Left lobe of liver (tissue), 2 donors: ENCODE measurements around the gene PLSCR2. TPM values are rescaled to one million over a fixed set of nuclear protein-coding genes. Genes with fewer than 3 reads are reported as not detected.
"Not testable (repeated sequence)": the region's sequence is repeated elsewhere in the genome, so short reads cannot be mapped to it uniquely, and the experiment has no call there.

Experiments used
- ATAC-seq: fragments of 200-7000 bp; cut with Tn5 transposase; one replicate; pipeline ENCODE4 v1.9.1; 2020; ENCODE audit warnings: mild to moderate bottlenecking, moderate library complexity
- DNase-seq: peaks from one replicate; pipeline ENCODE4 v3.0.0-alpha.2; 2020; ENCODE audit warnings: low spot score
- total RNA-seq: library from RNA; stranded (reverse); gene quantifications from one replicate; pipeline ENCODE4 v1.2.1, GENCODE V29; 2021
- donor health status: DM: no; HTN: no; CAD: no; lungs with moderate emphysema.
- donor health status: DM: no; HTN: yes; CAD: no.

The PLSCR2 gene
- total RNA-seq, 1 donor from 2014 or later: not detected

DNA sequence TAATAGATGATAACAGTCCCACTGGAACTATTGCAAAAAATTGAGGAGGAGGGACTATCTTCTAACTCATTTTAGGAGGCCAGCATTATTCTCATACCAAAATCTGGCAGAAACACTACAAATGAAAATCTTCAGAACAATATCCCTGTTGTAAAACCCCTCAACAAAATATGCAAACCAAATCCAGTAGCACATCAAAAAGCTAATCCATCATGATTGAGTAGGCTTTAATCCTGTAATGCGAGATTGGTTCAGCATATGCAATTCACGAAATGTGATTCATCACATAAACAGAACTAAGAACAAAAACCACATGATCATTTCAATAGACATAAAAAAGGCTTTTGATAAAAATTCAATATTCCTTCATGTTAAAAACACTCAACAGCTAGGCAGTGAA is 23.9 kb upstream of the PLSCR2 start:
- DNase-seq (no peak), ATAC-seq (no peak)

DNA sequence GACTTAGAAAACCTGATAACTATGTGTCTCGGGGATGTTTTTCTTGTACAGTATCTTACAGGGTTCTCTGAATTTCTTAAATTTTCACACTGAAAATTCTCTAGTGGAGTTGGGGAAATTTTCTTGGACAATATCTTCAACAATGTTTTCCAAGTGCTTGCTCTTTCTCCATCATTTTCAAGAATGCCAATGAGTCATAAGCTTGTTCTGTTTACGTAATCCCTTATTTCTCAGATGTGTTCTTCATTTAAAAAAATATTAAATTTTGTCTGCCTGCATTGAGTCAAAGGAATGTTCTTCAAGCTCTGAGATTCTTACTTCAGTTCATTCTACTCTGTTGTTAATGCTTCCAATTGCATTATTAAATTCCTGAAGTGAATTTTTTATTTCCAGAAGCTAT is 21.9 kb upstream of the PLSCR2 start:
- no peak for DNase-seq
- ATAC-seq: no peak

DNA sequence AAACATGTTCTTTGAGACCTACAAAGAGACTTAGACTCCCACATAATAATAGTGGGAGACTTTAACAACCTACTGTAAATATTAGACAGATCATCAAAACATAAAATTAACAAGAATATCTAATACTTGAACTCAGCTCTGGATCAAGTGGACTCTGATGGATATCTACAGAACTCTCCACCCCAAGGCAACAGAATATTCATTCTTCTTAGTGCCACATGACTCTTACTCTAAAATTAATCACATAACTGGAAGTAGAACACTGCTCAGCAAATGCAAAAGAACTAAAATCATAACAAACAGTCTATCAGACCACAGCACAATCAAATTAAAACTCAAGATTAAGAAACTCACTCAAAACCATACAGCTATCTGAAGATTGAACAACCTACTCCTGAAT is 15.9 kb upstream of the PLSCR2 start:
- no peak for DNase-seq
- ATAC-seq: no peak

DNA sequence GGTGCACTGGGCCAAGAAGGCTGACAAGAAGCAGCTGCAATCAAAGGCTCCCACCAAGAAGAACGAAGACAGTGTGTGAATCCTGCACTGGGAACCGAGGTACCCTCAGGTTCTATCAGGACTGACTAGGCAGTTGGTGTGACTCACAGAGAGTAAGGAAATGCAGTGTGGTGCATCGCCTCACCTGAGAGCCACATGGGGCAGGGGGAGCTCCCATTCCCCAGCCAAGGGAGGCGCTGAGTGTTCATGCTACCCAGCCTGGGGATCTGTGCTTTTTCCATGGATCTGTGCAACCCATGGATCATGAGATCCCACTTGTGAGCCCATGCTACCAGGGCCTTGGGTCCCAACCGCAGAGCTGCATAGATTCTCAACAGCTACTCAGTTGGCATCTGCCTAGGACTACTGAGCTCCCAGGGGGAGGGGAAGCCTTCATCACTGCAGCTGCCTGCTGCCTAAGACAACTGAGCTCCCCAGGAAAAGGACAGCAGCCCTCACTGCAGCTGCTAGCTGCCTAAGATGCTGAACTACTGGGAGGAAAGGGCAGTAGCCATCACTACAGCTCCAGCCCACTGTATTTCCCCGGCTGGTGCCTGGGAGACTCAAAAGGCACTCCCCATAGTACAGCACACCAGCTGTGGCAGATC is 6.9 kb upstream of the PLSCR2 start:
- DNase-seq (no peak), ATAC-seq (no peak)

DNA sequence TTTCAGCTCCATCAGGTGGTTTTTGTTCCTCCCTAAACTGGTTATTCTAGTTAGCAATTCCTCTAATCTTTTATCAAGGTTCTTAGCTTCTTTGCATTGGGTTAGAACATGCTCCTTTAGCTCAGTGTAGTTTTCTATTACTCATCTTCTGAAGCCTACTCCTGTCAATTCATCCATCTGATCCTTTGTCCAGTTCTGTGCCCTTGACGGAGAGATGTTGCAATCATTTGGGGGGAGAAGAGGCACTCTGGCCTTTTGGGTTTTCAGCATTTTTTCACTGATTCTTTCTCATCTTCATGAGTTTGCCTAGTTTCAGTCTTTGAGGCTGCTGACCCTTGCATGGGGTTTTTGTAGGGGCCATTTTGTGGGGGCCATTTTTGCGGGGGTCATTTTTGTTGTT is 5.6 kb upstream of the PLSCR2 start:
- ATAC-seq, DNase-seq: not testable (repeated sequence)

DNA sequence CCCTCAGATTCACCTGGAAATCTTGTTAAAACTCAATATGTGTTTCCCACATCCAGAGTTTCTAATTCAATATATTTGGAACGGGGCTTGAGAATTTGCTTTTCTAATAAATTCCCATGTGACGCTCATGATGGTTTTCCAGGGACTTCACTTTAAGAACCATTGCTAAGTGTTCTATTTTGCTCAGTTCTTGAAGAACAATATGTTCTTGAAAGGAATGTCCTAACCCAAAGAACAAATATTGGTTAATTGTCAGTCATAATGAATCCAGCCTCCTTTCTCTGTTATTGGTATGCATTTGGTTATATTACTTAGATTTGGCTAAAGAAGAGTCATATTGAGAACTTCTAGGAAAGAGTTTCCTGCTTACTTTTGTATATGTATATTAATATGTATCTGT is 4.4 kb upstream of the PLSCR2 start:
- no peak for DNase-seq
- no peak for ATAC-seq

DNA sequence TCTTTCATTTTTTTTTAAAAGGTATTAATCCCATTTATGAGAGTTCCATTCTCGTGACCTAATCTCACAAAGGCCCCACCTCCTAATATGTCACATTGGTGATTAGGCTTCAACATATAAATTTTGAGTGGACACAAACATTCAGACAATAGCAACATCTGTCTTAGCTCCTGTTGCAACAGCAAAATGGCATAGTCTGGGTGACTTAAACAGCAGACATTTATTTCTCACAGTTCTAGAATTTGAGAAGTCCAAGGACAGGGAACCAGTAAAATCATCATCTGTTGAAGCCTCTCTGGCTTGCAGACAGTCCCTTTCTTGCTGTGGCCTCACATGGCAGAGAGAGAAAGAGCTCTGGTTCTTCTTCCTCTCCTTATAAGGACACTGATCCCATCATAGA is 3.2 kb upstream of the PLSCR2 start:
- DNase-seq (no peak), ATAC-seq (no peak)

DNA sequence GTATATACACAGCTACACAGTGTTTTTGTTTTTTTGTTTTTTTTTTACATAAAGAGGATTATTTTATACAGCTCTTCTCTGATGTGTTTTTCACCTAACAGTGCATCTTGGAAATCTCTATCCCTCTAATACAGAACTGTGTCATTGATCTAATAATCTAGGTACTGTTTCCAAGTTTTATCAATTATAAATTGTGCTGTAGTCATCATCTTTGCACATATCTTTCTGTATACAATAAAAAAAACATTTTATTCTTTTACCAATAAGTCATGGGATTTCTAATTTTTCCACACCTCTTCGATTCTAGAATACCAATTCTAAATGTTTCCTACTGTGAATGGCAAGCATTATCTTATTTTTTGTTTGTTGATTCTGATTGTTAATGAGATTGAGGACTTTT is 1.7 kb upstream of the PLSCR2 start:
- DNase-seq: no peak

DNA sequence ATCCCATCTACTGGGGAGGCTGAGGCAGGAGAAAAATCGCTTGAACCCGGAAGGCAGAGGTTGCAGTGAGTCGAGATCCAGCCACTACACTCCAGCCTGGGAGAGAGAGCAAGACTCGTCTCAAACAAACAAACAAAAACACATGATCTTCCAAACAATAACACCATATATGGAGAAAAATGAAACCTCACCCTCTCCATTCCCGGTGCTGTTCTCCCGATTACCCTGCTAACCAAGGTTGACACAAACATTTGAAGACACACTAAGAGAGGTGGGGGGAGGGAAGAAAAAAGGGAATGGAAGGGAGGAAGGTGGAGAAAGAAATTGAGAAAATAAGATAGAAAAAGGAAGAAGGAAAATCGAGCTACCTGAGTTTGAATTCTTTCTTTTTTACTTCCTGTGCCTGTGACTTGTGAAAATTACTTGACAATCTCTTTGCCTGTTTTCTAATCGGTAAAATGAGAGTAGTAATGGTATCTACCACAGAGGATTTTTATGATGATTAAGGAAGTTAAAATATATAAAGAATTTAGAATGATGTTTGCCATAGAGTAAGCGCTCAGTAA is 1.1 kb upstream of the PLSCR2 start:
- DNase-seq: no peak
- no peak for ATAC-seq

More for the DNA sequence above, 1.7 kb upstream of the PLSCR2 start:
- no peak for ATAC-seq

DNA sequence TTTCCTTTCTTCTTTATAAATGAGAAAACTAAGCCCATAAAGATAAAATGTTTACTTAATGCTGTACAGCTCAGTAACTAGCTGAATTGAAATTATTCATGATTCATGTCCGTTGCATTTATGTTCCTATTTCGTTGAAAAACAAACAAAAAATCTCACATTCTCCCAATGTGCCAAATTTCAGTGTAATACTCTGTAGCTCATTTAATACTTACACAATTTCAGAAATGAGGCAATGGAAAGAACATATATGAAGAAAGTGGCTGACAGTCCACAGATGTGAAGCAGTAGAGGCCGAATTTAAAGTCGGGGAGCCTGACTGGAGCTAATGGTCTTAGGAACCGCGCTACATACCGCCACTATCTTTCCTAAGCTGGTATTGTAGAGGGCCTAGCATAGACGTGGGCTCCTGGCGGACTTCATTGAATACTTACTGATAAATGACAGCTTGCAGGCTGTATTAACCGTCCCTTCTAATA is 651 bp downstream of the PLSCR2 start:
- ATAC-seq (no peak), DNase-seq (no peak)

DNA sequence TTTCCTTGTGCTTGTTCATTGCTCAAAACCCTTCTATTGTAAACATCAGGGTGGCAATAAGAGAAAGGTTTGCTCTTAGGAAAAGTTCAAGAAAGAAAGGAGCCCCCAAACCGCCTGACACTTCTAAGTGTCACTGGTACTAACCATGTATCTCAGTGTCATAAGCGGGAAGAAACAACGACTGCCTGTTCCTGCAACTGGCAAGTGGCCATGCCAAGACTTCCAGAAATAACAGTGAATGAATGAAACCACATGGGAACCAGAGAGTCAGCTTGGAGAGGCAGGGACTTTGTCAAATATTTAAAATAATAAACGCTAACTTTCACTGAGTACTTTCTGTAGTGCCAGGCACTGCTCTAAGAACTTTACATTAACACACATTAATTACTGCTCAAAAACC is 1.1 kb downstream of the PLSCR2 start:
- no peak for ATAC-seq

DNA sequence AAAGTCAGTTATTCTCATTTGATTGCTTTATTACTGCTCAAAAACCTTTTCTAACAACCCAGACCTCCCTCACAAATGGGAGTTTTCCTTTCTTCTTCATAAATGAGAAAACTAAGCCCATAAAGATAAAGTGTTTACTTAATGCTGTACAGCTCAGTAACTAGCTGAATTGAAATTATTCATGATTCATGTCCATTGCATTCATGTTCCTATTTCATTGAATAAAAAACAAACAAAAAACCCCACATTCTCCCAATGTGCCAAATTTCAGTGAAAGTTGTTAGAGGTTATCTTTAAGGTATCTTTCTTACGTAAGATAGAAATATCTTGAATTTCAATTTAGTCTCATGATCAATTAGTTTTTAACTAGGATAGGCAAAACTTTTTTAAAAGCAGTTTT is 2.8 kb downstream of the PLSCR2 start:
- DNase-seq (no peak), ATAC-seq (no peak)

More for the DNA sequence above, 1.1 kb downstream of the PLSCR2 start:
- DNase-seq: no peak

DNA sequence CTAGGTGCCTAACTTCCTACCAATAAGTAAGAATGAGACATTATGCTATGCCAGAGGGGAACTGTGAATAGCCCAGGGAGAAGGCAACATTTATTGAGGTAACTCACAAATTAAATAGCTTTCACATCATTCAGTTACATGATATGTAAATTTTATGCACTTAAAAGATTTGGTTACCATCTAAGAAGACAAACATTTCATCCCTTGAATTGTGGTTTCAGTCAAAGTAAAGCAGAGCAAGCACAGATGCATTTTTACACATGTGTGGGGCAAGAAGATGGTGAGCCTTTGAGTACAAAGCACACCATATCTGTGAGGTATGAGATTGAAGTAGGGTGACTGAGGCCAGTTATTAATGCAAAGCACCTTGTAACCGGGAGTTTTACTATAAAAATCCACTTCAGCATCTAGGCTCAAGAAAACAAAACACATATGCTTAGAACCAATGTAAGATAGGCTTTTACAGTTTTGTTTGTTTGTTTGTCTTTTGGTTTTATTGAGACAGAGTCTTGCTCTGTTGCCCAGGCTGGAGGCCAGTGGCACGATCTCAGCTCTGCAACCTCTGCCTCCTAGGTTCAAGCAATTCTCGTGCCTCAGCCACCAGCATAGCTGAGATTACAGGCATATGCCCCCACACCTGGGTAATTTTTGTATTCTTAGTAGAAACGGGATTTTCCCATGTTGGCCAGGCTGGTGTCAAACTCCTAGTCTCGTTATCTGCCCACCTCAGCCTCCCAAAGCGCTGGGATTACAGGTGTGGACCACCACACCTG is 3.5 kb downstream of the PLSCR2 start:
- ATAC-seq (no peak), DNase-seq (no peak)

DNA sequence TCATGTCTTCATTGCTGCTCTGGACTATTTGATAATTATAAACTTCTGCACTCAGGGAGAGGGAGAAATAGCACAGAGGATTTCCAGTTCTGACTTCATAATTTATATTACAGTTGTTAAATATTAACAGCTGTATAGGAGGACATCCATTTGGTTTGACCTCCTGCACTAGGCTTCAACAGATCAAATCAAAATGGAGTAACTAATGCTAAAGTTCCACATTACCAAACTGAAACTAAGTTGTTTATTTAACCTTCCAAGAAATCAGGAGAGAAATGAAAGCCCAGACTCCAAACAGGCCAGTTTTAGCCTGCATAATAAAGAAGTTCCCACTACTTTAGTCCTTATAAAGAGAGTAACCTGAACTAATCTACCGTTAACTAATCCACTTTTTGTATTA is 4.6 kb downstream of the PLSCR2 start:
- no peak for ATAC-seq
- DNase-seq: no peak

DNA sequence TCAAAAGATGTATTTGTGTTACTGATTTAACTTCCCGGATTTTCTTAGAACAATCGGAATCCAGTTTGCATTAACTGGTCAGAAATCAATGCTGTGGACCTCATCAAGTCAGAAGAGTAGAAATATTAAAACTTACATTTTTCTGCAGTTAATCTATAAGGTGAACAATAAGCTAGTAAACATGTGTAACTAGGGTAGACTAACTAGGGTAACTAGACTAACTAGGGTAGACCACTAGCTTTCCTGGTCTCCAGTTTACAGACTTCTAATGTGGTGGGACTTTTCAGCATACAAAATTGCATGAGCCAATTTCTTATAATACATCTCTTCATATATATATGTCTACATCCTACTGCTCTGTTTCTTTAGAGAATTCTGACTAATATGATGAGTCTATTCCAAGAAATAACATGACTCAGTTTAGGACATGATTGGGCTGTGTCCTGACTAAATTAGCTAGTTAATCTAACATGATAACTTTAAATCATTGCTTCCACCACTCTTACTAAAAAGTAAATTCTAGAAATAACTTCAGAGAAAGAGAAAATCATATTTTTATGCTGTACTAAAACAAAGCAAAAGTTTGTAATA is 5.3 kb downstream of the PLSCR2 start:
- DNase-seq (no peak), ATAC-seq (no peak)

DNA sequence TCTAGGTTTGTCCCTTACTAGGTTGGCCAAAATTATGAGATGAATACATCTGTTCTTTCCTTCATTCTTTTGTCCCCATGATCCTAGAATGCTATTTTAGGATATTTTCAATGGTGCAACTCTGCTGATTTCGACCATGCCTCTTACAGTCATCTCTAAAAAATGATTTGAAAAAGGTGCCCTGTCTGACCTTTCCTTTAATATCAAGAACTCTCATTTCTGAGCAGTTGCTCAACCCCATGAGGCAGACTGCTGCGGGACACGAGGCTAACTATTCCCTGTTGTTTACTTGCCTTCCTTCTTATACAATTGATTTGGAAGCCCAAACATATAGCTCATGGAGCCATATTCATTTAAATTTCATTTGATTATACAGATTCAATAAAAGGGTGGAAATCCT is 14.6 kb downstream of the PLSCR2 start:
- no peak for ATAC-seq
- DNase-seq: no peak

DNA sequence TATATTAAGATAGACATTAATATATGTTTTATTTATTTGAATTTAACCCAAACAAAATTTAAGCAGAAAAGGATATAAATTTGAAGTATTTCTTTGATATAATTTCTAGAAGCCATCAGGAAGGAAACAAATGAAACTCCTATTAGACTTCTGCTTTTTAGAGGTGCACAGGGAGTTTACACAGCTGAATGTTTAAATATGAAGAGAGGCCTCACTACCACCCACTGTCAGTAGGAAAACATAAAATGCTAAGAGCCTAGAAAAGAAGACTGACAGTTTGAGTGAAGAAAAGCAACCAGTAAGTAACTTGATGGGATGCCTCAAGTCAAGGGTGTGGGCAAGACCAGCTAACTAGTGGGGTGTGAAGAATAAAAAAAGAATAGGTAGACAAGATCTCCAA is 19.7 kb downstream of the PLSCR2 start:
- ATAC-seq (no peak), DNase-seq (no peak)

DNA sequence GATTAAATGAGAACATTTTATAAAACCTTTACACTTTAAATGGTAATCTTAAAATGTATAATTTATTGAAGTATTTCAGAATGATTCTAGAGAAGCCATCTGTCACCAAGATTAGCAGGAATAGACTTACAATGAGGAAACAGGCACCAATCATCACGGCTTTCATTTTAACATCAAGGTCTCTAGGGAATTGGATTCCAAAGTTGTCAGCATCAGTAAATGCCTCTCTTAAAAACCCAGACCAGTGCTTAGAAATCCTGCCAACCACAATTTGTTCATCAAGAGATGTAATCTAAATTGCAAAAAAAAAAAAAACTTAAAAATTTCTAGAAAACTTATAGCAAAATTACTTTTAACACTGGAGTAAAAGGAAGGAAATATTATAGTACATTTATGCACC is 20.3 kb downstream of the PLSCR2 start:
- no peak for ATAC-seq

DNA sequence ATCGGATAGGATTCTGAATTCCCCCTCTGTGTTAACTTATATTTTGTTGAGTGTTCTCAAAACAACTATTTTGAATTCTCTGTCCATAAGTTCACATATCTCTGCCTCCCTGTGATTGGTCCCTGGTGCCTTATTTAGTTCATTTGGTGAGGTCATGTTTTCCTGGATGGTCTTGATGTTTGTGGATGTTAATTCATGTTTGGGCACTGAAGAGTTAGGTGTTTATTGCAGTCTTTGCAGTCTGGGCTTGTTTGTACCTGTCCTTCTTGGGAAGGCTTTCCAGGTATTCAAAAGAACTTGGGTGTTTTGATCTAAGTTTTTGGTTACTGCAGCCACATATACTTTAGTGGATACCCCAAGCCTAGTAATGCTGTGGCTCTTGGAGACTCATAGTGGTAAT is 23.3 kb downstream of the PLSCR2 start:
- DNase-seq (no peak), ATAC-seq (no peak)

More for the DNA sequence above, 20.3 kb downstream of the PLSCR2 start:
- no peak for DNase-seq

DNA sequence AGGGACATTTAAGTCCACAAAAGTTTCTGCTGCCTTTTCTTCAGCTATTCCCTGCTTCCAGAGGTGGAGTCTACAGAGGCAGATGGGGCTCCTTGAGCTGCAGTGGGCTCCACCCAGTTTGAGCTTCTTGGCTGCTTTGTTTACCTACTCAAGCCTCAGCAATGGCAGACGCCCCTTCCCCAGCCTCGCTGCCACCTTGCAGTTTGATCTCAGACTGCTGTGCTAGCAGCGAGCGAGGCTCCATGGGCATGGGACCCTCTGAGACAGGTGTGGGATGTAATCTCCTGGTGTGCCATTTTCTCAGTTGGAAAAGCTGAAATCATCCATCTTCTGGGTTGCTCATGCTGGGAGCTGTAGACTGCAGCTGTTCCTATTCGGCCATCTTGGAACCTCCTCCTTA is 29.1 kb downstream of the PLSCR2 start:
- not testable (repeated sequence) for ATAC-seq, DNase-seq

DNA sequence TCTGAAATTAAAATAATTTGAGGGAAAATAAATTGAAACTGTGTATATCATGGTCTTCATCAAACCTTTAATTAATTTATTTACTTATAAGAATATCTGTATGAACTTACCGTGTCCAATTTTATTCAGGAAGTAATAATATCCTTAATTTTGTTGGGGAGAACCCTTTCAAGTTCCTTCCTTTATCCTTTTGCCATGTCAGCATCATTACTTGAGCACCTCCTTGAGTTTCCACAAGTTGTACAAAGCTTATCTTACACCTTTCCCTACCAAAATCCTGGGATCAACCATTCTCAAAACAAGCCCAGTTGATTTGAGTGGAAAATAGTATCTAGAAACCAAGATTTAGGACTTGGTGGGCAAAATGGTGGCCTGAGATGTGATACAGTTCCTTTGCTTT is 37.3 kb downstream of the PLSCR2 start:
- DNase-seq (no peak), ATAC-seq (no peak)

DNA sequence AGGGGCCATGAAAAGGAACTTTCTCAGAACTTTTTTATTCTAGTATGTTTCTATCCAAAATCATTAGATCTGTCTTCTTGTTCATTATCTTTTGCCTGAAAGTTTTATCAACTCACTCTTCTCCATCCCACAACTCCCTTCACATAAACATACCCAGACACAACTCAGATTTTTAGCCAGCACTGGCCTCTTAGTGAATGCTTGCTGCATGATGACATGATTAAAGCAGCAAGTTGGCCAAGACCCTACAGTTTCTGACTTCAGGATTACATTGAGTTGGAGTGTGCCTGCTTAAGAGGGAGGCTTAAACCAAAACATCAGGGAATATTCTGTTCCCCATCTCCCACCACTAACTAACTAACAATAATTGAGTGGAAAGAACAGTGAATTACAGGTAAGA is 38.1 kb downstream of the PLSCR2 start:
- no peak for ATAC-seq
- no peak for DNase-seq
